Thyroid gland (tissue), 4 donors: ENCODE measurements around the gene LAMA3. TPM values are rescaled to one million over a fixed set of nuclear protein-coding genes. Genes with fewer than 3 reads are reported as not detected.

Source experiments
- DNase-seq, 2 donors: peaks; one replicate each; pipeline ENCODE4 v3.0.0-alpha.2; 2019
- H3K27ac ChIP-seq, 3 donors: fragments of 200-600 bp; sonication (generic); 1 replicate in 2 of 3; 2 replicates in 1 of 3; pipeline ENCODE4 v1.5.1; 2016 to 2019; ENCODE audit warnings: mild to moderate bottlenecking in 1 of 3, moderate library complexity in 1 of 3
- H3K27me3 ChIP-seq: fragments of 200-600 bp; sonication (generic); one replicate; pipeline ENCODE4 v1.5.1; 2019
- H3K36me3 ChIP-seq, 2 donors: fragments of 200-600 bp; sonication (generic); one replicate each; pipeline ENCODE4 v1.5.1; 2016 to 2019
- H3K4me1 ChIP-seq, 2 donors: fragments of 200-600 bp; sonication (generic); one replicate each; pipeline ENCODE4 v1.5.1; 2017 to 2019
- H3K4me3 ChIP-seq, 3 donors: fragments of 200-600 bp; sonication (generic); replicated peaks in 1 of 3; 1 replicate in 2 of 3; 2 replicates in 1 of 3; pipeline ENCODE4 v1.5.1; 2016; ENCODE audit warnings: mild to moderate bottlenecking in 1 of 3
- H3K9me3 ChIP-seq: fragments of 200-600 bp; sonication (generic); one replicate; pipeline ENCODE4 v1.5.1; 2017
- CTCF ChIP-seq, 6 experiments: fragments of 200-600 bp in 3 of 6; fragments of 450-650 bp in 3 of 6; sonication (generic) in 3 of 6; IDR thresholded peaks; one replicate each; pipeline ENCODE4 v1.5.1; 2016 to 2019; ENCODE audit warnings: antibody characterized with exemption in 6 of 6, mild to moderate bottlenecking in 2 of 6, inconsistent platforms in 1 of 6, moderate library complexity in 1 of 6
- POLR2A ChIP-seq, 2 donors: fragments of 450-650 bp; IDR thresholded peaks; one replicate each; pipeline ENCODE4 v1.6.1; 2017; ENCODE audit warnings: antibody characterized with exemption in 2 of 2, mild to moderate bottlenecking in 2 of 2, moderate library complexity in 1 of 2
- WGBS, 2 donors: methylation state at CpG; one replicate each; pipeline ENCODE4 v1.1.5; 2017; 5-methylcytosine and 5-hydroxymethylcytosine counted together
- intact Hi-C: fragments of 100-400 bp; cut with DNase I; formaldehyde crosslinking; loops from one replicate; pipeline ENCODE4 v1.15.1; 2023
- total RNA-seq, 4 donors: library from RNA; depleted of rRNA; stranded (reverse); fragments of >200 nt; gene quantifications; one replicate each; pipeline ENCODE4 v1.2.3, GENCODE V29; 2016

LAMA3 gene
- total RNA-seq, 4 donors from 2014 or later = 7.5 to 12.1 (median 8.9) TPM

GRCh38 chr18:23664674-23665073, 24.6 kb upstream of the LAMA3 start:
- Histone ChIP-seq H3K9me3 (no peaks in the 10 kb centered on the region), H3K4me1 (peaks cover 5 to 8% of the 10 kb centered on the region in 2 donors), H3K36me3 (no peaks in the 10 kb centered on the region), H3K27me3 (no peaks in the 10 kb centered on the region), H3K27ac (no peak overlapping the region), H3K4me3 (no peak overlapping the region)
- DNase-seq = no peak
- no peak for TF ChIP-seq CTCF (IDR thresholded peaks at IDR 0.05)
- TF ChIP-seq POLR2A (IDR thresholded peaks at IDR 0.05) = no peak
- intact Hi-C loops = no loop called here
- 36 to 48% methylated on average over 6 of the region's 6 CpGs for WGBS, 2 donors

- no peaks in the 10 kb centered on the region for H3K36me3 ChIP-seq
- DNase-seq = no peak
- no peak for TF ChIP-seq CTCF (IDR thresholded peaks at IDR 0.05)
- no peak for TF ChIP-seq POLR2A (IDR thresholded peaks at IDR 0.05)
- intact Hi-C loops = no loop called here
- 95 to 96% methylated on average over 1 of the region's 1 CpG for WGBS, 2 donors
- no peaks in the 10 kb centered on the region for H3K9me3 ChIP-seq
- no peak overlapping the region for H3K27ac ChIP-seq
- no peak overlapping the region for H3K4me3 ChIP-seq
- H3K4me1 ChIP-seq = peaks cover 3 to 7% of the 10 kb centered on the region in 2 donors
- H3K27me3 ChIP-seq = no peaks in the 10 kb centered on the region
Measured at GRCh38 chr18:23667114-23667513, 22.1 kb upstream of the LAMA3 start.

GRCh38 chr18:23668731-23669130, 20.5 kb upstream of the LAMA3 start:
- H3K9me3 ChIP-seq = no peaks in the 10 kb centered on the region
- no peak for DNase-seq
- WGBS, 2 donors = 30 to 33% methylated on average over 4 of the region's 4 CpGs
- H3K4me3 ChIP-seq = no peak overlapping the region
- intact Hi-C loops = no loop called here
- no peaks in the 10 kb centered on the region for H3K27me3 ChIP-seq
- TF ChIP-seq POLR2A (IDR thresholded peaks at IDR 0.05) (no peak), CTCF (IDR thresholded peaks at IDR 0.05) (no peak)
- H3K27ac ChIP-seq = no peak overlapping the region
- H3K4me1 ChIP-seq = no peaks in the 10 kb centered on the region
- H3K36me3 ChIP-seq = no peaks in the 10 kb centered on the region

GRCh38 chr18:23669202-23669766, 20.0 kb upstream of the LAMA3 start:
- intact Hi-C loops = no loop called here
- no peak for DNase-seq
- 79 to 84% methylated on average over 8 of the region's 8 CpGs for WGBS, 2 donors
- H3K27ac ChIP-seq = no peak overlapping the region
- H3K4me3 ChIP-seq = no peak overlapping the region
- no peaks in the 10 kb centered on the region for H3K4me1 ChIP-seq
- no peaks in the 10 kb centered on the region for H3K9me3 ChIP-seq
- H3K36me3 ChIP-seq = no peaks in the 10 kb centered on the region
- no peaks in the 10 kb centered on the region for H3K27me3 ChIP-seq
- TF ChIP-seq CTCF (IDR thresholded peaks at IDR 0.05) = no peak
- TF ChIP-seq POLR2A (IDR thresholded peaks at IDR 0.05) = no peak

- DNase-seq = no peak
- no peaks in the 10 kb centered on the region for H3K27me3 ChIP-seq
- no peaks in the 10 kb centered on the region for H3K36me3 ChIP-seq
- no peaks in the 10 kb centered on the region for H3K4me1 ChIP-seq
- no peak overlapping the region for H3K4me3 ChIP-seq
- TF ChIP-seq POLR2A (IDR thresholded peaks at IDR 0.05) = no peak
- TF ChIP-seq CTCF (IDR thresholded peaks at IDR 0.05) = no peak
- WGBS, 2 donors = 84 to 85% methylated on average over 4 of the region's 4 CpGs
- no peaks in the 10 kb centered on the region for H3K9me3 ChIP-seq
- intact Hi-C loops = no loop called here
- H3K27ac ChIP-seq = no peak overlapping the region
Measured at GRCh38 chr18:23669804-23670405, 19.3 kb upstream of the LAMA3 start.
